ENCODE measurements around the gene SIK3.

Gene SIK3

GRCh38 chr11:116843661-116844060, 254.6 kb downstream of the SIK3 start:
- no peak overlapping the region for H3K18ac ChIP-seq (ENCODE audit: low read length)
- no peak overlapping the region for H3K27ac ChIP-seq (ENCODE audit: low read depth, low read length)
- no peak overlapping the region for H3K56ac ChIP-seq (ENCODE audit: low read length)
- WGBS (ENCODE audit: extremely low coverage, insufficient coverage, low lambda C conversion rate): no CpG with 5 or more reads among the region's 9 CpGs
- H2BK120ac ChIP-seq (ENCODE audit: low read depth, low read length): no peak overlapping the region
- no peak overlapping the region for H3K9ac ChIP-seq (ENCODE audit: low read length)
- H3K4me1 ChIP-seq (ENCODE audit: control insufficient read depth, low read depth, low read length): no peaks in the 10 kb centered on the region
- no peaks in the 10 kb centered on the region for H3K79me1 ChIP-seq (ENCODE audit: low read length)
- H3K23ac ChIP-seq (ENCODE audit: low read length): no peak overlapping the region
- no peak overlapping the region for H4K8ac ChIP-seq (ENCODE audit: low read depth, low read length)
- no peaks in the 10 kb centered on the region for H3K27me3 ChIP-seq (ENCODE audit: insufficient read depth, low read length, poor library complexity)
- H2BK15ac ChIP-seq (replicated peaks; ENCODE audit: low read depth): no peak overlapping the region
- H3K4me2 ChIP-seq (ENCODE audit: low read length): no peak overlapping the region
- DNase-seq: no peak
- peaks cover 2% of the 10 kb centered on the region for H3K36me3 ChIP-seq (ENCODE audit: control insufficient read depth, insufficient read depth, low read length)
- H2AK5ac ChIP-seq (ENCODE audit: low read length): no peak overlapping the region
- H2BK5ac ChIP-seq (ENCODE audit: low read length): no peak overlapping the region
- H3K4me3 ChIP-seq (ENCODE audit: low read length): no peak overlapping the region
- H3K79me2 ChIP-seq (ENCODE audit: control insufficient read depth, insufficient read depth, low read length): no peaks in the 10 kb centered on the region
- H4K5ac ChIP-seq (ENCODE audit: low read length): no peak overlapping the region
- H3K4ac ChIP-seq (ENCODE audit: low read depth, low read length): no peak overlapping the region

- Histone ChIP-seq H3K23ac (ENCODE audit: low read length) (no peak overlapping the region), H3K4me1 (ENCODE audit: control insufficient read depth, low read depth, low read length) (peaks cover 2% of the 10 kb centered on the region), H4K8ac (ENCODE audit: low read depth, low read length) (no peak overlapping the region), H3K56ac (ENCODE audit: low read length) (no peak overlapping the region), H4K5ac (ENCODE audit: low read length) (no peak overlapping the region), H2BK120ac (ENCODE audit: low read depth, low read length) (no peak overlapping the region), H2AK5ac (ENCODE audit: low read length) (no peak overlapping the region), H3K79me2 (ENCODE audit: control insufficient read depth, insufficient read depth, low read length) (no peaks in the 10 kb centered on the region), H3K79me1 (ENCODE audit: low read length) (no peaks in the 10 kb centered on the region), H3K36me3 (ENCODE audit: control insufficient read depth, insufficient read depth, low read length) (peaks cover 2% of the 10 kb centered on the region), H3K9ac (ENCODE audit: low read length) (no peak overlapping the region), H2BK15ac (replicated peaks; ENCODE audit: low read depth) (no peak overlapping the region), H3K27me3 (ENCODE audit: insufficient read depth, low read length, poor library complexity) (no peaks in the 10 kb centered on the region), H3K27ac (ENCODE audit: low read depth, low read length) (no peak overlapping the region), H3K4ac (ENCODE audit: low read depth, low read length) (no peak overlapping the region), H3K4me2 (ENCODE audit: low read length) (no peak overlapping the region), H2BK5ac (ENCODE audit: low read length) (no peak overlapping the region), H3K18ac (ENCODE audit: low read length) (no peak overlapping the region), H3K4me3 (ENCODE audit: low read length) (no peak overlapping the region)
- no CpG with 5 or more reads among the region's 4 CpGs for WGBS (ENCODE audit: extremely low coverage, insufficient coverage, low lambda C conversion rate)
- no peak for DNase-seq
Observed at GRCh38 chr11:116842909-116843308, 255.3 kb downstream of the SIK3 start.

- peaks cover 2% of the 10 kb centered on the region for H3K36me3 ChIP-seq (ENCODE audit: control insufficient read depth, insufficient read depth, low read length)
- no peak for DNase-seq
- no peaks in the 10 kb centered on the region for H3K79me1 ChIP-seq (ENCODE audit: low read length)
- H2BK15ac ChIP-seq (replicated peaks; ENCODE audit: low read depth): no peak overlapping the region
- H3K56ac ChIP-seq (ENCODE audit: low read length): no peak overlapping the region
- H2BK120ac ChIP-seq (ENCODE audit: low read depth, low read length): no peak overlapping the region
- no peak overlapping the region for H3K27ac ChIP-seq (ENCODE audit: low read depth, low read length)
- no peak overlapping the region for H3K4me2 ChIP-seq (ENCODE audit: low read length)
- H3K18ac ChIP-seq (ENCODE audit: low read length): no peak overlapping the region
- H4K5ac ChIP-seq (ENCODE audit: low read length): no peak overlapping the region
- no peak overlapping the region for H3K9ac ChIP-seq (ENCODE audit: low read length)
- no CpG with 5 or more reads among the region's 4 CpGs for WGBS (ENCODE audit: extremely low coverage, insufficient coverage, low lambda C conversion rate)
- no peak overlapping the region for H4K8ac ChIP-seq (ENCODE audit: low read depth, low read length)
- peaks cover 6% of the 10 kb centered on the region for H3K4me1 ChIP-seq (ENCODE audit: control insufficient read depth, low read depth, low read length)
- no peak overlapping the region for H2BK5ac ChIP-seq (ENCODE audit: low read length)
- H3K23ac ChIP-seq (ENCODE audit: low read length): no peak overlapping the region
- H2AK5ac ChIP-seq (ENCODE audit: low read length): no peak overlapping the region
- H3K4ac ChIP-seq (ENCODE audit: low read depth, low read length): no peak overlapping the region
- H3K4me3 ChIP-seq (ENCODE audit: low read length): no peak overlapping the region
- no peaks in the 10 kb centered on the region for H3K79me2 ChIP-seq (ENCODE audit: control insufficient read depth, insufficient read depth, low read length)
- H3K27me3 ChIP-seq (ENCODE audit: insufficient read depth, low read length, poor library complexity): no peaks in the 10 kb centered on the region
Observed at GRCh38 chr11:116842117-116842516, 256.1 kb downstream of the SIK3 start.

- Histone ChIP-seq H3K36me3 (ENCODE audit: control insufficient read depth, insufficient read depth, low read length) (peaks cover 2% of the 10 kb centered on the region), H2BK5ac (ENCODE audit: low read length) (no peak overlapping the region), H3K18ac (ENCODE audit: low read length) (no peak overlapping the region), H4K8ac (ENCODE audit: low read depth, low read length) (no peak overlapping the region), H3K23ac (ENCODE audit: low read length) (no peak overlapping the region), H3K27me3 (ENCODE audit: insufficient read depth, low read length, poor library complexity) (no peaks in the 10 kb centered on the region), H2BK120ac (ENCODE audit: low read depth, low read length) (no peak overlapping the region), H3K79me1 (ENCODE audit: low read length) (no peaks in the 10 kb centered on the region), H3K4me3 (ENCODE audit: low read length) (no peak overlapping the region), H2BK15ac (replicated peaks; ENCODE audit: low read depth) (no peak overlapping the region), H3K27ac (ENCODE audit: low read depth, low read length) (no peak overlapping the region), H3K4ac (ENCODE audit: low read depth, low read length) (no peak overlapping the region), H4K5ac (ENCODE audit: low read length) (no peak overlapping the region), H3K79me2 (ENCODE audit: control insufficient read depth, insufficient read depth, low read length) (no peaks in the 10 kb centered on the region), H3K9ac (ENCODE audit: low read length) (no peak overlapping the region), H3K4me1 (ENCODE audit: control insufficient read depth, low read depth, low read length) (peaks cover 6% of the 10 kb centered on the region), H3K56ac (ENCODE audit: low read length) (no peak overlapping the region), H3K4me2 (ENCODE audit: low read length) (no peak overlapping the region), H2AK5ac (ENCODE audit: low read length) (no peak overlapping the region)
- no peak for DNase-seq
- WGBS (ENCODE audit: extremely low coverage, insufficient coverage, low lambda C conversion rate): no CpG with 5 or more reads among the region's 9 CpGs
Observed at GRCh38 chr11:116840746-116841296, 257.4 kb downstream of the SIK3 start.

GRCh38 chr11:116840224-116840745, 257.9 kb downstream of the SIK3 start:
- Histone ChIP-seq H4K8ac (ENCODE audit: low read depth, low read length) (no peak overlapping the region), H3K4me1 (ENCODE audit: control insufficient read depth, low read depth, low read length) (peaks cover 8% of the 10 kb centered on the region), H3K36me3 (ENCODE audit: control insufficient read depth, insufficient read depth, low read length) (no peaks in the 10 kb centered on the region), H3K23ac (ENCODE audit: low read length) (no peak overlapping the region), H2BK5ac (ENCODE audit: low read length) (no peak overlapping the region), H2BK120ac (ENCODE audit: low read depth, low read length) (no peak overlapping the region), H2AK5ac (ENCODE audit: low read length) (no peak overlapping the region), H3K9ac (ENCODE audit: low read length) (no peak overlapping the region), H3K79me2 (ENCODE audit: control insufficient read depth, insufficient read depth, low read length) (no peaks in the 10 kb centered on the region), H3K56ac (ENCODE audit: low read length) (no peak overlapping the region), H3K4me2 (ENCODE audit: low read length) (no peak overlapping the region), H3K18ac (ENCODE audit: low read length) (no peak overlapping the region), H3K27ac (ENCODE audit: low read depth, low read length) (no peak overlapping the region), H4K5ac (ENCODE audit: low read length) (no peak overlapping the region), H2BK15ac (replicated peaks; ENCODE audit: low read depth) (no peak overlapping the region), H3K27me3 (ENCODE audit: insufficient read depth, low read length, poor library complexity) (no peaks in the 10 kb centered on the region), H3K4ac (ENCODE audit: low read depth, low read length) (no peak overlapping the region), H3K79me1 (ENCODE audit: low read length) (no peaks in the 10 kb centered on the region), H3K4me3 (ENCODE audit: low read length) (no peak overlapping the region)
- DNase-seq: peak; percentile 32
- no CpG with 5 or more reads among the region's 6 CpGs for WGBS (ENCODE audit: extremely low coverage, insufficient coverage, low lambda C conversion rate)

Data from mesendoderm (in vitro differentiated cells).